Testis (tissue), 3 donors: Measurements from ENCODE around the gene BGLAP. TPM values are rescaled to one million over a fixed set of nuclear protein-coding genes. Genes with fewer than 3 reads are reported as not detected.

Experiments
- DNase-seq: peaks from one replicate; pipeline ENCODE4 v3.0.0-alpha.2; 2019
- H3K27ac ChIP-seq, 2 donors: fragments of 200-600 bp; sonication (generic); one replicate each; pipeline ENCODE4 v1.5.1; 2019
- H3K27me3 ChIP-seq: fragments of 200-600 bp; sonication (generic); one replicate; pipeline ENCODE4 v1.5.1; 2019
- H3K36me3 ChIP-seq: fragments of 200-600 bp; sonication (generic); one replicate; pipeline ENCODE4 v1.5.1; 2017; ENCODE audit warnings: low read depth; ENCODE audit errors: missing control alignments
- H3K4me1 ChIP-seq: fragments of 200-600 bp; sonication (generic); one replicate; pipeline ENCODE4 v1.5.1; 2019
- H3K4me3 ChIP-seq, 2 donors: fragments of 200-600 bp; sonication (generic); one replicate each; pipeline ENCODE4 v1.5.1; 2017 to 2019
- H3K9me3 ChIP-seq: fragments of 200-600 bp; sonication (generic); one replicate; pipeline ENCODE4 v1.5.1; 2017
- CTCF ChIP-seq, 3 experiments: fragments of 450-650 bp in 2 of 3; fragments of 200-600 bp in 1 of 3; sonication (generic) in 1 of 3; IDR thresholded peaks; one replicate each; pipeline ENCODE4 v1.5.1; 2016 to 2019; ENCODE audit warnings: antibody characterized with exemption in 3 of 3, mild to moderate bottlenecking in 2 of 3, moderate library complexity in 1 of 3
- POLR2A ChIP-seq: fragments of 450-650 bp; IDR thresholded peaks from one replicate; pipeline ENCODE4 v1.6.1; 2017; ENCODE audit warnings: antibody characterized with exemption, mild to moderate bottlenecking, moderate library complexity
- WGBS, 2 donors: methylation state at CpG; one replicate each; pipeline ENCODE4 v1.1.5; 2018; 5-methylcytosine and 5-hydroxymethylcytosine counted together
- intact Hi-C: fragments of 100-400 bp; cut with DNase I; formaldehyde crosslinking; loops from one replicate; pipeline ENCODE4 v1.15.1; 2023; ENCODE audit warnings: low total_unique reads
- polyA plus RNA-seq: library from polyadenylated mRNA; stranded (reverse); fragments of 350-450 nt; fragmentation: Illumina TruSeq; extraction: RNeasy Lipid Tissue Mini Kit (QIAGEN cat#74804); gene quantifications from one replicate; pipeline ENCODE4 v1.2.3, GENCODE V29; 2014; ENCODE audit warnings: low read depth, low replicate concordance; ENCODE audit not compliant: insufficient read depth
- total RNA-seq, 2 donors: library from RNA; depleted of rRNA; stranded (reverse); fragments of >200 nt; gene quantifications; one replicate each; pipeline ENCODE4 v1.2.3, GENCODE V29; 2016

Gene BGLAP
- total and polyA plus RNA-seq, 3 donors from 2014 or later: 1.1 to 1.5 TPM; not detected in 1

- Histone ChIP-seq H3K36me3 (no peaks in the 10 kb centered on the region), H3K9me3 (no peaks in the 10 kb centered on the region), H3K27ac (no peak overlapping the region), H3K4me1 (peaks cover 25% of the 10 kb centered on the region), H3K4me3 (no peak overlapping the region), H3K27me3 (no peaks in the 10 kb centered on the region)
- intact Hi-C loops: no loop called here
- whole genome bisulfite sequencing, 2 donors: 61 to 64% methylated on average over 5 to 12 of the region's 16 CpGs
- DNase-seq: no peak
- TF ChIP-seq POLR2A (no peak), CTCF (IDR thresholded peaks at IDR 0.05) (no peak)
These were observed 4.9 kb downstream of the BGLAP start for GRCh38 chr1:156246781-156247459.

- H3K4me1 ChIP-seq: peaks cover 25% of the 10 kb centered on the region
These were observed 5.7 kb downstream of the BGLAP start, which contains the start of gene PAQR6 for GRCh38 chr1:156247460-156248322. Gene PAQR6 (minus strand): TSS chr1:156248056. CDS start chr1:156246731, 1,325 bp downstream.

GRCh38 chr1:156248323-156248683 is 6.3 kb downstream of the BGLAP start:
- TF ChIP-seq POLR2A: no peak
- TF ChIP-seq CTCF (IDR thresholded peaks at IDR 0.05): no peak
- Histone ChIP-seq H3K9me3 (no peaks in the 10 kb centered on the region), H3K27me3 (no peaks in the 10 kb centered on the region), H3K27ac (no peak overlapping the region), H3K4me1 (peaks cover 25% of the 10 kb centered on the region), H3K36me3 (no peaks in the 10 kb centered on the region), H3K4me3 (no peak overlapping the region)
- WGBS, 2 donors: 76 to 82% methylated on average over 4 of the region's 4 CpGs
- no peak for DNase-seq
- intact Hi-C loops: no loop called here

More at GRCh38 chr1:156247460-156248322, 5.7 kb downstream of the BGLAP start, which contains the start of gene PAQR6:
- DNase-seq: peak; percentile 58
- TF ChIP-seq POLR2A (no peak), CTCF (IDR thresholded peaks at IDR 0.05) (no peak)
- Histone ChIP-seq H3K4me3 (no peak within 1 kb of the TSS), H3K27ac (no peak within 1 kb of the TSS), H3K9me3 (no peaks in the 10 kb centered on the region), H3K36me3 (no peaks in the 10 kb centered on the region), H3K27me3 (no peaks in the 10 kb centered on the region)
- 49 to 55% methylated on average over 9 to 16 of the region's 16 CpGs for WGBS, 2 donors
- intact Hi-C loops: no loop called here

GRCh38 chr1:156249593-156249992 is 7.6 kb downstream of the BGLAP start:
- H3K4me3 ChIP-seq: no peak overlapping the region
- H3K27ac ChIP-seq: no peak overlapping the region
- H3K4me1 ChIP-seq: peaks cover 25% of the 10 kb centered on the region
- H3K9me3 ChIP-seq: no peaks in the 10 kb centered on the region
- no peaks in the 10 kb centered on the region for H3K36me3 ChIP-seq
- no peak for DNase-seq
- no peaks in the 10 kb centered on the region for H3K27me3 ChIP-seq
- no peak for TF ChIP-seq CTCF (IDR thresholded peaks at IDR 0.05)
- TF ChIP-seq POLR2A: no peak
- WGBS, 2 donors: 58 to 88% methylated on average over 3 to 5 of the region's 5 CpGs
- intact Hi-C loops: no loop called here
